ENCODE data around the gene DICER1.

DNA sequence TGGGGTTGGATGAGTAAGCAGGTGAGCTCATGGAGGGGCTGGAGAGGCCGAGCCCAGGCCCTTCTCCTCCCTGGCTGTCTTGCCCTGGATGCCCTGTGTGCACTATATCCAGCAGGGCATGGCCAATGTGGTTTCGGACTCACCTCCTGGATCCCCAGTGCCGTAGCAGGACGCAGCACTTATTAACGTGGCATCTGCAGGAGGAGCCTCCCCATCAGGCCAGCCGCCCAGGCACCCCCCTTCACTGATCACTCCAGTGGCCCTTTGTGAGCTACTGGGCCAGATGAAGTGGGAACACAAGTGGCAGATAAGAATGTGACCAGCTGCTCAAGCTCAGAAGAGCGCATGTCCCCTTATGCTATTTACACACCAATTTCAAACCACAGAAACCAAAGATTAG is 43.1 kb upstream of the DICER1 start:
- TF ChIP-seq, protein P1, sequence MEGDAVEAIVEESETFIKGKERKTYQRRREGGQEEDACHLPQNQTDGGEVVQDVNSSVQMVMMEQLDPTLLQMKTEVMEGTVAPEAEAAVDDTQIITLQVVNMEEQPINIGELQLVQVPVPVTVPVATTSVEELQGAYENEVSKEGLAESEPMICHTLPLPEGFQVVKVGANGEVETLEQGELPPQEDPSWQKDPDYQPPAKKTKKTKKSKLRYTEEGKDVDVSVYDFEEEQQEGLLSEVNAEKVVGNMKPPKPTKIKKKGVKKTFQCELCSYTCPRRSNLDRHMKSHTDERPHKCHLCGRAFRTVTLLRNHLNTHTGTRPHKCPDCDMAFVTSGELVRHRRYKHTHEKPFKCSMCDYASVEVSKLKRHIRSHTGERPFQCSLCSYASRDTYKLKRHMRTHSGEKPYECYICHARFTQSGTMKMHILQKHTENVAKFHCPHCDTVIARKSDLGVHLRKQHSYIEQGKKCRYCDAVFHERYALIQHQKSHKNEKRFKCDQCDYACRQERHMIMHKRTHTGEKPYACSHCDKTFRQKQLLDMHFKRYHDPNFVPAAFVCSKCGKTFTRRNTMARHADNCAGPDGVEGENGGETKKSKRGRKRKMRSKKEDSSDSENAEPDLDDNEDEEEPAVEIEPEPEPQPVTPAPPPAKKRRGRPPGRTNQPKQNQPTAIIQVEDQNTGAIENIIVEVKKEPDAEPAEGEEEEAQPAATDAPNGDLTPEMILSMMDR (IDR thresholded peaks at IDR 0.05) = no peak
- no peak for TF ChIP-seq POLR2A (IDR thresholded peaks at IDR 0.05)

All from Peyer's patch (tissue), 4 donors.